ENCODE measurements around the gene STIM2. TPM values are rescaled to one million over a fixed set of nuclear protein-coding genes. Genes with fewer than 3 reads are reported as not detected.

The STIM2 gene
- total and polyA plus RNA-seq, 10 of the 15 experiments (the other 5 are each of a cell fraction or from before 2014, with no cell fraction given): 4.7 to 41.5 (median 16.9) TPM

DNA sequence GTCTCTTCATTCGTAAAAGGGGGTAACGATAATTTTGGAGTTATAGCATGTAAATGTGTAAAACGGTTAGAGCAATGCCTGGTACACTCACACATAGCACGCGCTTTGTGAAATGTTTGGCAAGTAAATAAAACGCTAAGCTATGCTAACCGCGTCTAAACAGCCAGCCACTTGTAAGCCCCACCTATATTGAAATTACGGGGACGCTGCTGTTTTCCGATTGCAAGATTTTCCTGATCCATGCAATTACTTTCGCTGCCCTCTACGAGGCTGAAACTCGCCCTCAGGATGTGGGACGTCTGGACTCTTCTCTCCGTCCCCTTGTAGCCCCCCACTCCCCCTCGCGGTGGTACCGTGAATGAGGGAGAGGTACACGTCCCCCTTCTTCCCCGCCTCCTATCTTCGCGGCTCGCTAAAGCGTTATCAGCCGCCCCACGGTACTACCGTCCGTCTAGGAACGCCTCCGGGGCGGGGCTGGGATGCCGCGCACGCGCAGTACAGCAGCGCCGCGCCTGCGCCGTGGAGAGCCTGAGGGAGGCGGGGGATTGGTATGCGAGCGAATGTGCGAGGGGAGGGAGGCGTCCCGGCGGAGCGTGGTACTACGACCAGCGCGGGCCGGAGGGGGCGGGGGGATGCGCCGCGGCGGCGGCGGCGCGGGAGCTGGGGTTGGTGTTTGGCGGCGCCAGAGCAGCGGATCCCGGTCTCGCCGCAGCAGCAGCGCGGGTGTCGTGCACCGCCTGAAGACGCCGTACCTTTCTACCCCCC lies at the start of gene STIM2 (continued):
- TF ChIP-seq, protein P1, sequence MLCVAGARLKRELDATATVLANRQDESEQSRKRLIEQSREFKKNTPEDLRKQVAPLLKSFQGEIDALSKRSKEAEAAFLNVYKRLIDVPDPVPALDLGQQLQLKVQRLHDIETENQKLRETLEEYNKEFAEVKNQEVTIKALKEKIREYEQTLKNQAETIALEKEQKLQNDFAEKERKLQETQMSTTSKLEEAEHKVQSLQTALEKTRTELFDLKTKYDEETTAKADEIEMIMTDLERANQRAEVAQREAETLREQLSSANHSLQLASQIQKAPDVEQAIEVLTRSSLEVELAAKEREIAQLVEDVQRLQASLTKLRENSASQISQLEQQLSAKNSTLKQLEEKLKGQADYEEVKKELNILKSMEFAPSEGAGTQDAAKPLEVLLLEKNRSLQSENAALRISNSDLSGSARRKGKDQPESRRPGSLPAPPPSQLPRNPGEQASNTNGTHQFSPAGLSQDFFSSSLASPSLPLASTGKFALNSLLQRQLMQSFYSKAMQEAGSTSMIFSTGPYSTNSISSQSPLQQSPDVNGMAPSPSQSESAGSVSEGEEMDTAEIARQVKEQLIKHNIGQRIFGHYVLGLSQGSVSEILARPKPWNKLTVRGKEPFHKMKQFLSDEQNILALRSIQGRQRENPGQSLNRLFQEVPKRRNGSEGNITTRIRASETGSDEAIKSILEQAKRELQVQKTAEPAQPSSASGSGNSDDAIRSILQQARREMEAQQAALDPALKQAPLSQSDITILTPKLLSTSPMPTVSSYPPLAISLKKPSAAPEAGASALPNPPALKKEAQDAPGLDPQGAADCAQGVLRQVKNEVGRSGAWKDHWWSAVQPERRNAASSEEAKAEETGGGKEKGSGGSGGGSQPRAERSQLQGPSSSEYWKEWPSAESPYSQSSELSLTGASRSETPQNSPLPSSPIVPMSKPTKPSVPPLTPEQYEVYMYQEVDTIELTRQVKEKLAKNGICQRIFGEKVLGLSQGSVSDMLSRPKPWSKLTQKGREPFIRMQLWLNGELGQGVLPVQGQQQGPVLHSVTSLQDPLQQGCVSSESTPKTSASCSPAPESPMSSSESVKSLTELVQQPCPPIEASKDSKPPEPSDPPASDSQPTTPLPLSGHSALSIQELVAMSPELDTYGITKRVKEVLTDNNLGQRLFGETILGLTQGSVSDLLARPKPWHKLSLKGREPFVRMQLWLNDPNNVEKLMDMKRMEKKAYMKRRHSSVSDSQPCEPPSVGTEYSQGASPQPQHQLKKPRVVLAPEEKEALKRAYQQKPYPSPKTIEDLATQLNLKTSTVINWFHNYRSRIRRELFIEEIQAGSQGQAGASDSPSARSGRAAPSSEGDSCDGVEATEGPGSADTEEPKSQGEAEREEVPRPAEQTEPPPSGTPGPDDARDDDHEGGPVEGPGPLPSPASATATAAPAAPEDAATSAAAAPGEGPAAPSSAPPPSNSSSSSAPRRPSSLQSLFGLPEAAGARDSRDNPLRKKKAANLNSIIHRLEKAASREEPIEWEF (IDR thresholded peaks at IDR 0.05; ENCODE audit: insufficient replicate concordance, low read depth, low read length): no peak
- TF ChIP-seq, protein P2, sequence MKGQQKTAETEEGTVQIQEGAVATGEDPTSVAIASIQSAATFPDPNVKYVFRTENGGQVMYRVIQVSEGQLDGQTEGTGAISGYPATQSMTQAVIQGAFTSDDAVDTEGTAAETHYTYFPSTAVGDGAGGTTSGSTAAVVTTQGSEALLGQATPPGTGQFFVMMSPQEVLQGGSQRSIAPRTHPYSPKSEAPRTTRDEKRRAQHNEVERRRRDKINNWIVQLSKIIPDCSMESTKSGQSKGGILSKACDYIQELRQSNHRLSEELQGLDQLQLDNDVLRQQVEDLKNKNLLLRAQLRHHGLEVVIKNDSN (IDR thresholded peaks at IDR 0.05; ENCODE audit: borderline replicate concordance, extremely low read length, insufficient read depth, low read depth, low read length): no peak
- TF ChIP-seq, protein P3, sequence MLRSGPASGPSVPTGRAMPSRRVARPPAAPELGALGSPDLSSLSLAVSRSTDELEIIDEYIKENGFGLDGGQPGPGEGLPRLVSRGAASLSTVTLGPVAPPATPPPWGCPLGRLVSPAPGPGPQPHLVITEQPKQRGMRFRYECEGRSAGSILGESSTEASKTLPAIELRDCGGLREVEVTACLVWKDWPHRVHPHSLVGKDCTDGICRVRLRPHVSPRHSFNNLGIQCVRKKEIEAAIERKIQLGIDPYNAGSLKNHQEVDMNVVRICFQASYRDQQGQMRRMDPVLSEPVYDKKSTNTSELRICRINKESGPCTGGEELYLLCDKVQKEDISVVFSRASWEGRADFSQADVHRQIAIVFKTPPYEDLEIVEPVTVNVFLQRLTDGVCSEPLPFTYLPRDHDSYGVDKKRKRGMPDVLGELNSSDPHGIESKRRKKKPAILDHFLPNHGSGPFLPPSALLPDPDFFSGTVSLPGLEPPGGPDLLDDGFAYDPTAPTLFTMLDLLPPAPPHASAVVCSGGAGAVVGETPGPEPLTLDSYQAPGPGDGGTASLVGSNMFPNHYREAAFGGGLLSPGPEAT (IDR thresholded peaks at IDR 0.05; ENCODE audit: low read depth): peak; percentile 57; the same call in 1 of the 2 replicates
- TF ChIP-seq SREBF2 (IDR thresholded peaks at IDR 0.05; ENCODE audit: low read length) (no peak), RBBP5 (conservative IDR thresholded peaks at IDR 0.05) (no peak), EP300 (IDR thresholded peaks at IDR 0.05; ENCODE audit: borderline replicate concordance in 1 of 2, control insufficient read depth in 1 of 2, low read depth in 2 of 2, low read length in 2 of 2) (no peak), SUPT20H (IDR thresholded peaks at IDR 0.05; ENCODE audit: borderline replicate concordance, control insufficient read depth, low read depth, low read length) (no peak), FOS (IDR thresholded peaks at IDR 0.05; ENCODE audit: borderline replicate concordance, extremely low read depth, insufficient read length) (no peak), BACH1 (IDR thresholded peaks at IDR 0.05; ENCODE audit: borderline replicate concordance) (peak; percentile 48; the same call in 1 of the 2 replicates), CBFB (IDR thresholded peaks at IDR 0.05; ENCODE audit: low read depth) (peak; percentile 43; the same call in 1 of the 2 replicates), CREB1 (IDR thresholded peaks at IDR 0.05; ENCODE audit: low read depth) (0 out of 2 replicates have a peak, but pooled peaks have one; percentile 9), POU2F2 (IDR thresholded peaks at IDR 0.05; ENCODE audit: borderline replicate concordance, low read depth, low read length) (no peak), RUNX3 (IDR thresholded peaks at IDR 0.05; ENCODE audit: low read length) (peak; percentile 16; the same call in 1 of the 2 replicates), ZNF274 (IDR thresholded peaks at IDR 0.05; ENCODE audit: insufficient read depth, insufficient read length) (no peak)
- TF ChIP-seq, protein P4, sequence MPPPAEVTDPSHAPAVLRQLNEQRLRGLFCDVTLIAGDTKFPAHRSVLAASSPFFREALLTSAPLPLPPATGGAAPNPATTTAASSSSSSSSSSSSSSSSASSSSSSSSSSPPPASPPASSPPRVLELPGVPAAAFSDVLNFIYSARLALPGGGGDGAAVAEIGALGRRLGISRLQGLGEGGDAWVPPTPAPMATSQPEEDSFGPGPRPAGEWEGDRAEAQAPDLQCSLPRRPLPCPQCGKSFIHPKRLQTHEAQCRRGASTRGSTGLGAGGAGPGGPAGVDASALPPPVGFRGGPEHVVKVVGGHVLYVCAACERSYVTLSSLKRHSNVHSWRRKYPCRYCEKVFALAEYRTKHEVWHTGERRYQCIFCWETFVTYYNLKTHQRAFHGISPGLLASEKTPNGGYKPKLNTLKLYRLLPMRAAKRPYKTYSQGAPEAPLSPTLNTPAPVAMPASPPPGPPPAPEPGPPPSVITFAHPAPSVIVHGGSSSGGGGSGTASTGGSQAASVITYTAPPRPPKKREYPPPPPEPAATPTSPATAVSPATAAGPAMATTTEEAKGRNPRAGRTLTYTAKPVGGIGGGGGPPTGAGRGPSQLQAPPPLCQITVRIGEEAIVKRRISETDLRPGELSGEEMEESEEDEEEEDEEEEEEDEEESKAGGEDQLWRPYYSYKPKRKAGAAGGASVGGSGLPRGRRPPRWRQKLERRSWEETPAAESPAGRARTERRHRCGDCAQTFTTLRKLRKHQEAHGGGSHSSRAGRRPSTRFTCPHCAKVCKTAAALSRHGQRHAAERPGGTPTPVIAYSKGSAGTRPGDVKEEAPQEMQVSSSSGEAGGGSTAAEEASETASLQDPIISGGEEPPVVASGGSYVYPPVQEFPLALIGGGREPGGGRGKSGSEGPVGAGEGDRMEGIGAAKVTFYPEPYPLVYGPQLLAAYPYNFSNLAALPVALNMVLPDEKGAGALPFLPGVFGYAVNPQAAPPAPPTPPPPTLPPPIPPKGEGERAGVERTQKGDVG (CRISPR knock-in tag; IDR thresholded peaks at IDR 0.05): no peak
- TF ChIP-seq, protein P5, sequence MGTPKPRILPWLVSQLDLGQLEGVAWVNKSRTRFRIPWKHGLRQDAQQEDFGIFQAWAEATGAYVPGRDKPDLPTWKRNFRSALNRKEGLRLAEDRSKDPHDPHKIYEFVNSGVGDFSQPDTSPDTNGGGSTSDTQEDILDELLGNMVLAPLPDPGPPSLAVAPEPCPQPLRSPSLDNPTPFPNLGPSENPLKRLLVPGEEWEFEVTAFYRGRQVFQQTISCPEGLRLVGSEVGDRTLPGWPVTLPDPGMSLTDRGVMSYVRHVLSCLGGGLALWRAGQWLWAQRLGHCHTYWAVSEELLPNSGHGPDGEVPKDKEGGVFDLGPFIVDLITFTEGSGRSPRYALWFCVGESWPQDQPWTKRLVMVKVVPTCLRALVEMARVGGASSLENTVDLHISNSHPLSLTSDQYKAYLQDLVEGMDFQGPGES (IDR thresholded peaks at IDR 0.05): no peak

Measured in GM12878 (cell line).